IMR-90 (cell line): ENCODE results near the gene PLCXD1. TPM values are rescaled to one million over a fixed set of nuclear protein-coding genes. Genes with fewer than 3 reads are reported as not detected.

ENCODE experiments used
- ATAC-seq: fragments of 200-7000 bp; cut with Tn5 transposase; 2 replicates; pipeline ENCODE4 v1.9.1; 2020; ENCODE audit warnings: low read depth, mild to moderate bottlenecking, moderate library complexity
- BruUV-seq: library from RNA; stranded (reverse); fragments of 400-500 nt; replicated peaks from 2 replicates; lab custom pipeline; 2021; lab: Mats Ljungman, UMichigan
- CTCF ChIA-PET: fragments of 300-600 bp; formaldehyde crosslinking; extraction: SDS; loops from one replicate; lab custom pipeline; 2021; ENCODE audit warnings: antibody characterized with exemption; lab: Yijun Ruan, JAX
- POLR2A ChIA-PET: fragments of 300-600 bp; sonication (Branson Sonifier 250); formaldehyde crosslinking; loops from one replicate; lab custom pipeline; 2022; ENCODE audit warnings: antibody characterized with exemption; ENCODE audit not compliant: unreplicated experiment; lab: Charles Lee
- DNase-seq: peaks from one replicate; pipeline ENCODE4 v3.0.0; 2013
- H2AFZ ChIP-seq: replicated peaks from 2 replicates; pipeline ENCODE3; 2013; ENCODE audit warnings: low read length, mild to moderate bottlenecking; ENCODE audit not compliant: poor library complexity
- H2AK5ac ChIP-seq: 2 replicates; pipeline ENCODE4 v1.6.1; 2013; ENCODE audit warnings: low read depth, low read length, inconsistent platforms
- H2AK9ac ChIP-seq: replicated peaks from 2 replicates; pipeline ENCODE3; 2013; ENCODE audit warnings: mild to moderate bottlenecking, low read depth, low read length, moderate library complexity; ENCODE audit not compliant: poor library complexity
- H2BK120ac ChIP-seq: 2 replicates; pipeline ENCODE4 v1.6.1; 2013; ENCODE audit warnings: low read depth, low read length, inconsistent platforms
- H2BK15ac ChIP-seq: 3 replicates; pipeline ENCODE4 v1.6.1; 2013; ENCODE audit warnings: low read depth, low read length, inconsistent platforms
- H2BK20ac ChIP-seq: 2 replicates; pipeline ENCODE4 v1.6.1; 2013; ENCODE audit warnings: low read depth, mild to moderate bottlenecking, inconsistent platforms, low read length, moderate library complexity
- H2BK5ac ChIP-seq: 2 replicates; pipeline ENCODE4 v1.6.1; 2013; ENCODE audit warnings: mild to moderate bottlenecking, low read depth, low read length, inconsistent platforms; ENCODE audit not compliant: poor library complexity, severe bottlenecking
- H3K14ac ChIP-seq: replicated peaks from 2 replicates; pipeline ENCODE4 v1.6.1; 2013; ENCODE audit warnings: low read depth, low read length, inconsistent platforms
- H3K18ac ChIP-seq: 2 replicates; pipeline ENCODE4 v1.6.1; 2013; ENCODE audit warnings: low read depth, low read length, control low read depth
- H3K23ac ChIP-seq: 2 replicates; pipeline ENCODE4 v1.6.1; 2013; ENCODE audit warnings: low read depth, low read length, inconsistent platforms
- H3K27ac ChIP-seq: 2 replicates; pipeline ENCODE4 v1.5.1; 2013; ENCODE audit warnings: mild to moderate bottlenecking, control low read depth, low read length; ENCODE audit not compliant: insufficient read depth
- H3K27me3 ChIP-seq: 2 replicates; pipeline ENCODE4 v1.6.1; 2013; ENCODE audit warnings: low read length; ENCODE audit not compliant: control insufficient read depth, insufficient read depth
- H3K36me3 ChIP-seq: 2 replicates; pipeline ENCODE4 v1.6.1; 2013; ENCODE audit warnings: low read length, mixed read lengths; ENCODE audit not compliant: control insufficient read depth, insufficient read depth
- H3K4ac ChIP-seq: 2 replicates; pipeline ENCODE4 v1.6.1; 2013; ENCODE audit warnings: low read depth, low read length, inconsistent platforms
- H3K4me1 ChIP-seq: 2 replicates; pipeline ENCODE4 v1.6.1; 2013; ENCODE audit warnings: low read length, mixed read lengths; ENCODE audit not compliant: control insufficient read depth, insufficient read depth
- H3K4me2 ChIP-seq: 2 replicates; pipeline ENCODE4 v1.6.1; 2013; ENCODE audit warnings: low read depth, mild to moderate bottlenecking, control low read depth, low read length, moderate library complexity
- H3K4me3 ChIP-seq: 2 replicates; pipeline ENCODE4 v1.5.1; 2013; ENCODE audit warnings: low read depth, mild to moderate bottlenecking, control low read depth, low read length, moderate library complexity; ENCODE audit not compliant: insufficient read depth
- H3K56ac ChIP-seq: 2 replicates; pipeline ENCODE4 v1.6.1; 2013; ENCODE audit warnings: low read length, inconsistent platforms; ENCODE audit not compliant: insufficient read depth; ENCODE audit errors: extremely low read depth
- H3K79me1 ChIP-seq, 2 experiments: 2 replicates each; pipeline ENCODE4 v1.6.1; 2013; ENCODE audit warnings: low read length in 2 of 2, inconsistent platforms in 1 of 2, low read depth in 1 of 2
- H3K9ac ChIP-seq: 2 replicates; pipeline ENCODE4 v1.6.1; 2013; ENCODE audit warnings: low read depth, low read length, control low read depth
- H3K9me1 ChIP-seq: 2 replicates; pipeline ENCODE4 v1.6.1; 2013; ENCODE audit warnings: low read length, inconsistent platforms; ENCODE audit not compliant: insufficient read depth
- H3K9me3 ChIP-seq: 2 replicates; pipeline ENCODE4 v1.6.1; 2013; ENCODE audit warnings: low read length; ENCODE audit not compliant: control insufficient read depth, insufficient read depth
- H4K20me1 ChIP-seq: 2 replicates; pipeline ENCODE4 v1.6.1; 2013; ENCODE audit warnings: low read length, inconsistent platforms; ENCODE audit not compliant: insufficient read depth
- H4K5ac ChIP-seq: 2 replicates; pipeline ENCODE4 v1.6.1; 2013; ENCODE audit warnings: mild to moderate bottlenecking, low read depth, low read length, control low read depth
- H4K8ac ChIP-seq, 2 experiments: 2 replicates each; pipeline ENCODE4 v1.6.1; 2013; ENCODE audit warnings: low read depth in 2 of 2, low read length in 2 of 2, control low read depth in 1 of 2, inconsistent platforms in 1 of 2
- H4K91ac ChIP-seq: 2 replicates; pipeline ENCODE4 v1.6.1; 2013; ENCODE audit warnings: low read depth, low read length, inconsistent platforms; ENCODE audit not compliant: insufficient read depth
- BHLHE40 ChIP-seq: fragments of 150-350 bp; IDR thresholded peaks from 2 replicates; pipeline ENCODE4 v1.6.1; 2016; ENCODE audit warnings: mild to moderate bottlenecking, low read depth, low read length
- CEBPB ChIP-seq: IDR thresholded peaks from 2 replicates; pipeline ENCODE4 v1.6.1; 2012; ENCODE audit warnings: low read depth, low read length, improper control_type of control experiment
- CHD1 ChIP-seq: IDR thresholded peaks from 2 replicates; pipeline ENCODE4 v1.6.1; 2012; ENCODE audit warnings: low read depth, low read length, improper control_type of control experiment
- CTCF ChIP-seq: conservative IDR thresholded peaks from 2 replicates; pipeline ENCODE4 v1.5.1; 2012; ENCODE audit warnings: mild to moderate bottlenecking, low read depth, low read length, improper control_type of control experiment
- FOS ChIP-seq: fragments of 150-350 bp; IDR thresholded peaks from 2 replicates; pipeline ENCODE4 v1.6.1; 2016; ENCODE audit warnings: low read depth, low read length
- MAFK ChIP-seq: IDR thresholded peaks from 2 replicates; pipeline ENCODE4 v1.6.1; 2012; ENCODE audit warnings: low read depth, low read length, improper control_type of control experiment
- MAZ ChIP-seq: IDR thresholded peaks from 2 replicates; pipeline ENCODE4 v1.6.1; 2012; ENCODE audit warnings: low read depth, mild to moderate bottlenecking, low read length, improper control_type of control experiment, moderate library complexity, borderline replicate concordance
- MXI1 ChIP-seq: IDR thresholded peaks from 2 replicates; pipeline ENCODE4 v1.6.1; 2012; ENCODE audit warnings: low read depth, mild to moderate bottlenecking, low read length, moderate library complexity, borderline replicate concordance
- NFE2L2 ChIP-seq: fragments of 150-350 bp; IDR thresholded peaks from 2 replicates; pipeline ENCODE4 v1.6.1; 2016; ENCODE audit warnings: low read depth, mild to moderate bottlenecking, low read length
- POLR2A ChIP-seq: IDR thresholded peaks from 2 replicates; pipeline ENCODE4 v1.6.1; 2012; ENCODE audit warnings: mild to moderate bottlenecking, low read depth, low read length
- RAD21 ChIP-seq: IDR thresholded peaks from 2 replicates; pipeline ENCODE4 v1.6.1; 2012; ENCODE audit warnings: low read length, improper control_type of control experiment
- RCOR1 ChIP-seq: IDR thresholded peaks from 2 replicates; pipeline ENCODE4 v1.6.1; 2012; ENCODE audit warnings: mild to moderate bottlenecking, low read length, improper control_type of control experiment; ENCODE audit not compliant: insufficient replicate concordance
- RFX5 ChIP-seq: IDR thresholded peaks from 2 replicates; pipeline ENCODE4 v1.8.0; 2012; ENCODE audit warnings: low read depth, mild to moderate bottlenecking, low read length, moderate library complexity
- SMC3 ChIP-seq: fragments of 150-350 bp; IDR thresholded peaks from 2 replicates; pipeline ENCODE4 v1.6.1; 2016; ENCODE audit warnings: low read depth, mild to moderate bottlenecking, antibody characterized with exemption, low read length, moderate library complexity
- WGBS, 2 experiments: methylation state at CpG; one replicate each; pipeline versions ENCODE4 v1.1.5 to v1.1.7; 2013; ENCODE audit warnings: missing lambda C conversion rate in 2 of 2; ENCODE audit not compliant: insufficient read length in 1 of 2; ENCODE audit errors: extremely low coverage in 2 of 2; 5-methylcytosine and 5-hydroxymethylcytosine counted together
- dilution Hi-C: fragments of 300-500 bp; cut with HindIII; formaldehyde crosslinking; loops from one replicate; pipeline ENCODE4 v1.14.3; 2018; ENCODE audit warnings: low sequenced_read_pairs; ENCODE audit not compliant: unreplicated experiment
- in situ Hi-C: fragments of 300-500 bp; cut with MboI; formaldehyde crosslinking; loops from 3 replicates; pipeline ENCODE4 v1.14.3; 2019; ENCODE audit warnings: low sequenced_read_pairs, inconsistent platforms, mixed read lengths
- intact Hi-C: fragments of 100-400 bp; cut with micrococcal nuclease; formaldehyde crosslinking; loops from 2 replicates; pipeline ENCODE4 v1.10.0; 2022
- polyA plus RNA-seq, 3 experiments: library from polyadenylated mRNA; depleted of rRNA; stranded (reverse); fragments of >200 nt; gene quantifications; 2 replicates each; pipeline ENCODE4 v1.2.3, GENCODE V29; 2012; ENCODE audit warnings: low replicate concordance in 1 of 3
- total RNA-seq: library from RNA; depleted of rRNA; stranded (reverse); fragments of >200 nt; gene quantifications from 2 replicates; pipeline ENCODE4 v1.2.3, GENCODE V29; 2012
- TF ChIP-seq, protein P1 (sequence below): fragments of 150-350 bp; IDR thresholded peaks from 2 replicates; pipeline ENCODE4 v1.6.1; 2017; ENCODE audit warnings: mild to moderate bottlenecking, antibody characterized with exemption, low read length, low read depth
- TF ChIP-seq, protein P2 (sequence below): fragments of 150-350 bp; IDR thresholded peaks from 2 replicates; pipeline ENCODE4 v1.6.1; 2016; ENCODE audit warnings: low read depth, mild to moderate bottlenecking, low read length, moderate library complexity, borderline replicate concordance

Gene PLCXD1
- total and polyA plus RNA-seq, 2 of the 4 experiments (the other 2 are of a cell fraction) = 16.7 to 17.7 TPM

- H2BK5ac ChIP-seq = no peak overlapping the region
- no peak overlapping the region for H3K14ac ChIP-seq
- H2AFZ ChIP-seq = no peak overlapping the region
- no peak overlapping the region for H2BK20ac ChIP-seq
- H4K8ac ChIP-seq = no peak overlapping the region
- H3K27ac ChIP-seq = no peak overlapping the region
- no peak overlapping the region for H3K9ac ChIP-seq
- H3K36me3 ChIP-seq = peaks cover 49% of the 10 kb centered on the region
- no peak overlapping the region for H3K4ac ChIP-seq
- DNase-seq (no peak), ATAC-seq (no peak)
- no peak overlapping the region for H4K5ac ChIP-seq
- no peak overlapping the region for H4K91ac ChIP-seq
- TF ChIP-seq RAD21 (no peak), CHD1 (no peak), POLR2A (no peak), BHLHE40 (no peak), RCOR1 (no peak), CEBPB (no peak), CTCF (no peak), MAFK (no peak), MAZ (no peak), NFE2L2 (no peak), MXI1 (no peak), FOS (no peak), SMC3 (no peak), RFX5 (no peak)
- TF ChIP-seq, protein P1, sequence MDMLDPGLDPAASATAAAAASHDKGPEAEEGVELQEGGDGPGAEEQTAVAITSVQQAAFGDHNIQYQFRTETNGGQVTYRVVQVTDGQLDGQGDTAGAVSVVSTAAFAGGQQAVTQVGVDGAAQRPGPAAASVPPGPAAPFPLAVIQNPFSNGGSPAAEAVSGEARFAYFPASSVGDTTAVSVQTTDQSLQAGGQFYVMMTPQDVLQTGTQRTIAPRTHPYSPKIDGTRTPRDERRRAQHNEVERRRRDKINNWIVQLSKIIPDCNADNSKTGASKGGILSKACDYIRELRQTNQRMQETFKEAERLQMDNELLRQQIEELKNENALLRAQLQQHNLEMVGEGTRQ = no peak
- TF ChIP-seq, protein P2, sequence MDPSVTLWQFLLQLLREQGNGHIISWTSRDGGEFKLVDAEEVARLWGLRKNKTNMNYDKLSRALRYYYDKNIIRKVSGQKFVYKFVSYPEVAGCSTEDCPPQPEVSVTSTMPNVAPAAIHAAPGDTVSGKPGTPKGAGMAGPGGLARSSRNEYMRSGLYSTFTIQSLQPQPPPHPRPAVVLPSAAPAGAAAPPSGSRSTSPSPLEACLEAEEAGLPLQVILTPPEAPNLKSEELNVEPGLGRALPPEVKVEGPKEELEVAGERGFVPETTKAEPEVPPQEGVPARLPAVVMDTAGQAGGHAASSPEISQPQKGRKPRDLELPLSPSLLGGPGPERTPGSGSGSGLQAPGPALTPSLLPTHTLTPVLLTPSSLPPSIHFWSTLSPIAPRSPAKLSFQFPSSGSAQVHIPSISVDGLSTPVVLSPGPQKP = no peak
- H3K9me3 ChIP-seq = 0 out of 2 replicates have a peak, but pooled peaks cover 3% of the 10 kb centered on the region
- dilution Hi-C loops (no loop called here), in situ Hi-C loops (no loop called here), intact Hi-C loops (no loop called here)
- ChIA-PET POLR2A (no interaction called here), CTCF (no interaction called here)
- WGBS, 2 experiments = 88% methylated on average over 13 of the region's 42 CpGs; no CpG with 5 or more reads in 1 of the 2 experiments
- peaks cover 4 to 11% of the 10 kb centered on the region in 2 experiments for H3K79me1 ChIP-seq
- no peak overlapping the region for H3K4me3 ChIP-seq
- no TSS peak for BruUV-seq
- no peak overlapping the region for H2BK15ac ChIP-seq
- H2BK120ac ChIP-seq = no peak overlapping the region
- H3K18ac ChIP-seq = no peak overlapping the region
- H4K20me1 ChIP-seq = no peaks in the 10 kb centered on the region
- no peak overlapping the region for H3K23ac ChIP-seq
- no peak overlapping the region for H2AK9ac ChIP-seq
- H3K9me1 ChIP-seq = peaks cover under 1% of the 10 kb centered on the region; the same call in 1 of the 2 replicates
- no peak overlapping the region for H3K56ac ChIP-seq
- H3K27me3 ChIP-seq = no peaks in the 10 kb centered on the region
- no peak overlapping the region for H3K4me2 ChIP-seq
- H2AK5ac ChIP-seq = no peak overlapping the region
- no peaks in the 10 kb centered on the region for H3K4me1 ChIP-seq
These were observed 9.4 kb downstream of the PLCXD1 start for GRCh38 chrX:290476-291166.
